HL-60 (cell line): ENCODE data around the gene IRF2BP2.

ENCODE experiments used
- DNase-seq, 2 experiments: peaks; one replicate each; pipeline ENCODE4 v3.0.0-alpha.2; 2010 to 2020; ENCODE audit warnings: low read depth in 1 of 2, low spot score in 1 of 2
- H3K27ac ChIP-seq: fragments of 250-450 bp; sonication (Bioruptor Pico); replicated peaks from 2 replicates; pipeline ENCODE4 v1.5.1; 2020; ENCODE audit warnings: mild to moderate bottlenecking, moderate library complexity
- H3K27me3 ChIP-seq: fragments of 250-450 bp; sonication (Bioruptor Pico); 2 replicates; pipeline ENCODE4 v1.5.1; 2021; ENCODE audit warnings: mild to moderate bottlenecking, moderate library complexity; ENCODE audit not compliant: insufficient read depth, poor library complexity, severe bottlenecking
- H3K4me3 ChIP-seq: replicated peaks from 2 replicates; pipeline ENCODE4 v1.5.1; 2011; ENCODE audit warnings: mild to moderate bottlenecking, control low read depth, low read length; ENCODE audit not compliant: insufficient read depth
- CTCF ChIP-seq: IDR thresholded peaks from one replicate; pipeline ENCODE4 v1.5.1; 2011; ENCODE audit warnings: low read length, control low read depth, inconsistent platforms; ENCODE audit not compliant: insufficient read depth
- GABPA ChIP-seq: IDR thresholded peaks from 2 replicates; pipeline ENCODE4 v1.6.1; 2012; ENCODE audit warnings: low read depth
- POLR2AphosphoS5 ChIP-seq: IDR thresholded peaks from 2 replicates; pipeline ENCODE4 v1.6.1; 2012; ENCODE audit warnings: low read depth
- REST ChIP-seq: IDR thresholded peaks from 2 replicates; pipeline ENCODE4 v1.6.1; 2012; ENCODE audit warnings: low read depth; ENCODE audit not compliant: insufficient replicate concordance
- SPI1 ChIP-seq: IDR thresholded peaks from 2 replicates; pipeline ENCODE4 v1.6.1; 2012; ENCODE audit warnings: low read depth, mild to moderate bottlenecking, borderline replicate concordance

IRF2BP2 gene

DNA sequence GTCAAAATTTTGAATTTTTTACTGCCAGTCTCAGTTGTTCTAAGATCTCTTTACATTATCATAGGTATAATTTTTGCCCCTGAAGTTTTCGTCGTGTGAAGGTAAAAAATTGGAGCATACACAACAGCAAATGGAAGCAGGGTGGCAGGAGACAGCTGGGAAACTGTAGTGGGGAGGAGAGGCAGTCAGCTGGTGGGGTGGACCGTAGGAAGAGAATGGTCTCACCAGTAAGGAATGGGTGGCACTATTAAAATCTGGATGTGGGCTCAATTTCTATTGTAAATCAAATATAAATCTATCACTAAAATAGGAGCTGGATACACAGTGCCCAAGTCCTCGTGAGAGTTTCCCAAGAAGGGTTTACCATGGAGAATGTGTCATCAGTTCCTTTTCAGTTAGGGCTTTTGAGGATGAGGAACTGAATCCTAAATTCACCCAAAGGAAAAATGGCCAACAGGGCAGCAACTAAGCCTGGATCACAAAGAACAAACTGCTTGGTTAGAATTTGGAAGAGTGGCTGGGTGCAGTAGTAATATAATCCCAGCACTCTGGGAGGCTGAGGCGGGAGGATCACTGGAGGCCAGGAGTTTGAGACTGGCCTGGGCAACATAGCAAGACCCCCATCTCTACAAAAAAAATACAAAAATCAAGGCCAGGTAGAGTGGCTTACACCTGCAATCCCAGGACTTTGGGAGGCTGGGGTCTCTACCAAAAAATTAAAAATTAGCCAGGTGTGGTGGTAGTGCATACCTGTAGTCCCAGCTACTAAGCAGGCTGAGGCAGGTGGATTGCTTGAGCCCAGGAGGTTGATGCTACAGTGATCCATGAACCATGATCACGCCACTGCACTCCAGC lies 10.5 kb upstream of the IRF2BP2 start:
- DNase-seq, result no peak
- no peak for TF ChIP-seq SPI1
- TF ChIP-seq GABPA, result no peak
- no peak for TF ChIP-seq POLR2AphosphoS5
- no peak for TF ChIP-seq REST
- TF ChIP-seq CTCF, result no peak
- no peak overlapping the region for H3K4me3 ChIP-seq
- H3K27ac ChIP-seq, result no peak overlapping the region
- no peaks in the 10 kb centered on the region for H3K27me3 ChIP-seq

- no peak overlapping the region for H3K27ac ChIP-seq
Observed at GRCh38 chr1:234619794-234620247, 9.8 kb upstream of the IRF2BP2 start.

More at GRCh38 chr1:234619794-234620247, 9.8 kb upstream of the IRF2BP2 start:
- no peak for TF ChIP-seq GABPA
- no peak for TF ChIP-seq CTCF
- TF ChIP-seq REST, result no peak
- TF ChIP-seq POLR2AphosphoS5, result no peak
- no peak for TF ChIP-seq SPI1
- DNase-seq, result no peak
- Histone ChIP-seq H3K27me3 (no peaks in the 10 kb centered on the region), H3K4me3 (no peak overlapping the region)
